Mucosa of descending colon (tissue), 3 donors: Measurements from ENCODE around the gene EPB41L3. TPM values are rescaled to one million over a fixed set of nuclear protein-coding genes. Genes with fewer than 3 reads are reported as not detected.

ENCODE experiments used
- ATAC-seq: fragments of 200-7000 bp; cut with Tn5 transposase; one replicate; pipeline ENCODE4 v1.9.1; 2020; ENCODE audit warnings: mild to moderate bottlenecking, moderate library complexity
- DNase-seq, 3 donors: peaks; one replicate each; pipeline ENCODE4 v3.0.0-alpha.2; 2020
- H3K36me3 ChIP-seq: fragments of 200-600 bp; one replicate; pipeline ENCODE4 v1.8.0; 2021; ENCODE audit warnings: low read depth, mild to moderate bottlenecking
- H3K4me1 ChIP-seq: fragments of 200-600 bp; one replicate; pipeline ENCODE4 v1.8.0; 2021; ENCODE audit warnings: low read depth, mild to moderate bottlenecking
- H3K4me3 ChIP-seq: fragments of 200-600 bp; one replicate; pipeline ENCODE4 v1.8.0; 2021; ENCODE audit warnings: mild to moderate bottlenecking
- H3K9me3 ChIP-seq: fragments of 200-600 bp; one replicate; pipeline ENCODE4 v1.8.0; 2021; ENCODE audit warnings: mild to moderate bottlenecking
- intact Hi-C, 2 donors: fragments of 100-400 bp; cut with DNase I in 1 of 2; cut with micrococcal nuclease in 1 of 2; formaldehyde crosslinking; loops; one replicate each; pipeline versions ENCODE4 v1.11.0 to v1.11.1; 2022; cut with DNase I, micrococcal nuclease
- total RNA-seq, 3 donors: library from RNA; stranded (reverse); fragmentation: NEBNext Ultra II Directional in 2 of 3; extraction: Animal tissue kit (Norgen Biotek cat#: 25700) in 2 of 3; gene quantifications; one replicate each; pipeline versions ENCODE4 v1.2.1 to v1.2.4, GENCODE V29; 2021 to 2023
- TF ChIP-seq, protein P1 (sequence below): fragments of 200-600 bp; IDR thresholded peaks from one replicate; pipeline ENCODE4 v1.8.0; 2022; ENCODE audit warnings: antibody characterized with exemption, mild to moderate bottlenecking
- donor health status: DM: no; HTN: no; CAD: no; lungs with moderate emphysema.
- donor health status: DM: no; HTN: no; CAD: no.
- donor health status: DM: no; HTN: yes; CAD: no.

The EPB41L3 gene
- total RNA-seq, 3 donors from 2014 or later = 83.3 to 98.9 (median 97.3) TPM

DNA sequence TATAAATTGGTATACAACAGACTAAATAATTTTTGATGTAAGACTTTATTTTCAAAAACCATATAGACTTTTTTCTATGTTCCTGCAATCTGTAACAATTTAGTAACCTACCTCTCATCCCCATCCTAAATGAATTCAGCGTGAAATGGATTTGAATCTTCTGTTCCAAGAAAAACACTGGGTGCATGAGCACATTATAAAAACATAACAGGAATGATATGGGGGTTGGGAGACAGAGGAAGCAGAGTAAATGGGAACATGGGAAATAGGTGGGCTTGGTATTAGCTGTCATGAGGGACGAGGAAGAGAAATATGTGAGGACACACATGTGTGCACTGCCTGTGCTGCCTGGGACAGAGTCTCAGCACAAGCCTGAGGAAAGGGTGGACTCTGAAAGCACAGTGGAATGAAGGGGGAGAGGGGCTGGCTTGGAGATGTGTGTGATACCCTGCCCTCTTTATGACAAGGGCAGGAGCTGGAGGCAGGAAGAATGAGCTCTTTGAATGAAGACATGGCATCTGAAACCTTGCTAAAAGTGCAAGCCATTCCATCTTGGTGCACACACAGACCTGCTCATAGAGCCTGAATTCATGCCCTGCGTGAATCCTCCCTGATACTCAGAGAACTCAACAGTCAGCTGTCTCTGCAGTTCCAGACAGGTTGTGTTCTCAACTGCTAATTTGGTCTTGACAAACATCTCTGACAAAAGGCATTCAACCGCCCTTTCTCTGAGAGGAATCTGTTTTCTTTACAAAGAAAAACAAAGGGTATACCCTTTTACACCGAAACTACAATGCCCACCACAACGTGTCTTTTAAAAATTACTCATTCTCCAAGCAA is 66.6 kb downstream of the EPB41L3 start:
- H3K4me3 ChIP-seq = no peak overlapping the region
- H3K4me1 ChIP-seq = no peaks in the 10 kb centered on the region
- H3K9me3 ChIP-seq = no peaks in the 10 kb centered on the region
- no peak for DNase-seq
- intact Hi-C loops = no loop called here
- TF ChIP-seq, protein P1, sequence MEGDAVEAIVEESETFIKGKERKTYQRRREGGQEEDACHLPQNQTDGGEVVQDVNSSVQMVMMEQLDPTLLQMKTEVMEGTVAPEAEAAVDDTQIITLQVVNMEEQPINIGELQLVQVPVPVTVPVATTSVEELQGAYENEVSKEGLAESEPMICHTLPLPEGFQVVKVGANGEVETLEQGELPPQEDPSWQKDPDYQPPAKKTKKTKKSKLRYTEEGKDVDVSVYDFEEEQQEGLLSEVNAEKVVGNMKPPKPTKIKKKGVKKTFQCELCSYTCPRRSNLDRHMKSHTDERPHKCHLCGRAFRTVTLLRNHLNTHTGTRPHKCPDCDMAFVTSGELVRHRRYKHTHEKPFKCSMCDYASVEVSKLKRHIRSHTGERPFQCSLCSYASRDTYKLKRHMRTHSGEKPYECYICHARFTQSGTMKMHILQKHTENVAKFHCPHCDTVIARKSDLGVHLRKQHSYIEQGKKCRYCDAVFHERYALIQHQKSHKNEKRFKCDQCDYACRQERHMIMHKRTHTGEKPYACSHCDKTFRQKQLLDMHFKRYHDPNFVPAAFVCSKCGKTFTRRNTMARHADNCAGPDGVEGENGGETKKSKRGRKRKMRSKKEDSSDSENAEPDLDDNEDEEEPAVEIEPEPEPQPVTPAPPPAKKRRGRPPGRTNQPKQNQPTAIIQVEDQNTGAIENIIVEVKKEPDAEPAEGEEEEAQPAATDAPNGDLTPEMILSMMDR = no peak
- no peak for ATAC-seq
- no peaks in the 10 kb centered on the region for H3K36me3 ChIP-seq

DNA sequence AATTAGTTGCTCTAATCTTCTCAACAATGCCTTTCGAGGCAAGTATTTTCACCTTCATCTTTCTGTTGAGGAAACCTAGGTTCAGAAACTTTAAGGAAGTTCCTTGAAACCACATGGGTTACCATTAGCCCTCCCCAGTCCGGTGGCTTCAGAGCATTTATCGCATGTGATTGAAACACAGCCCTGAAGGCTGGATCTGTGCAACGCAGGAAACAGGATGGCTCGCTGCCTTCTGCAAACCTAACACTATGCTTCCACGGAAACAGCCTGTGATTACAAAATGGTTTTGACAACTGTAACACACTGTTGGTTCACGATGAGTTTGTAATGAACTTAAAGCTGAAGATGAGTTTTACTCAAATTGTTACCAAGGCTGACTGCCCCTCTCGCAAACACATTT is 68.5 kb downstream of the EPB41L3 start:
- Histone ChIP-seq H3K36me3 (no peaks in the 10 kb centered on the region), H3K9me3 (no peaks in the 10 kb centered on the region), H3K4me3 (no peak overlapping the region), H3K4me1 (no peaks in the 10 kb centered on the region)
- TF ChIP-seq, protein P1 = no peak
- DNase-seq (peak in 1 of 3 donors; percentile 10), ATAC-seq (peak; percentile 15)
- intact Hi-C loops = no loop called here

DNA sequence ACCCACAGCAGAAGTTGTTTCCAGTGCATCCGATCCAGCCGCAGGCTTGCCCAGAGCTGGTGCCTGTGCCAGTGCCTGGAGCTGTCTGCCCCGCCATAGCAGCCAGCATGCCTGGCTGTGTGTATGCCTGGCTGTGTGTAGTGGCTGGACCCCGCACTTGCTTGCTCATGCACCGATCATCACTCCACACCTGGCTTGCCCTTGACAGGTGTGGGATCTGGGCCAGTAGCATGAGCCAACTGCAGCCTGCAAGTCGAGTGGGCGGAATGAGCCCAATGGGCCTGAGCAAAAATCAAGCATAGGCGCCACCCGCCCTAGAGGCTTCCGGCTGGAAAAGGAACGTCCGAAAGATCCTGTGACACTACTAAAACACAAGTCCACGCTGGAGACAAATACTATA is 74.5 kb downstream of the EPB41L3 start:
- no peak for DNase-seq
- intact Hi-C loops = no loop called here
- Histone ChIP-seq H3K36me3 (no peaks in the 10 kb centered on the region), H3K4me3 (no peak overlapping the region), H3K4me1 (no peaks in the 10 kb centered on the region), H3K9me3 (no peaks in the 10 kb centered on the region)
- no peak for ATAC-seq
- TF ChIP-seq, protein P1 = no peak

DNA sequence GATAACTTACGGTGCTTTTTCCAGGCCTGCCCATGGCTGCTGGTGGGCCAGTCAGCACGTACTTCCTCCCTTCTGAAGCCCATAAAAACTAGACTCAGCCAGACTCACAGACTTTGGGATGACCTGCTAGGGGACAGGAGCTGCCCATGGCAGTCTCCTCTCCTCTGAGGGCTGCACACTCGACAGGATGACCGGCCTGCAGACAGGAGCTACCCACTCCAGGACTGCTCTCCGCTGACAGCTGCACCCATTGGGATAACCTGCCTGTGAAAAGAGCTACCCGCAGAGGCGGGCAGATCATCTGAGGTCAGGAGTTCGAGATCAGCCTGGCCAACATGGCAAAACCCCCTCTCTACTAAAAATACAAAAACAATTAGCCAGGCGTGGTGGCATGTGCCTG is 75.4 kb downstream of the EPB41L3 start:
- Histone ChIP-seq H3K36me3 (no peaks in the 10 kb centered on the region), H3K4me1 (no peaks in the 10 kb centered on the region), H3K9me3 (no peaks in the 10 kb centered on the region), H3K4me3 (no peak overlapping the region)
- no peak for ATAC-seq
- intact Hi-C loops = no loop called here
- TF ChIP-seq, protein P1 = no peak
- no peak for DNase-seq

DNA sequence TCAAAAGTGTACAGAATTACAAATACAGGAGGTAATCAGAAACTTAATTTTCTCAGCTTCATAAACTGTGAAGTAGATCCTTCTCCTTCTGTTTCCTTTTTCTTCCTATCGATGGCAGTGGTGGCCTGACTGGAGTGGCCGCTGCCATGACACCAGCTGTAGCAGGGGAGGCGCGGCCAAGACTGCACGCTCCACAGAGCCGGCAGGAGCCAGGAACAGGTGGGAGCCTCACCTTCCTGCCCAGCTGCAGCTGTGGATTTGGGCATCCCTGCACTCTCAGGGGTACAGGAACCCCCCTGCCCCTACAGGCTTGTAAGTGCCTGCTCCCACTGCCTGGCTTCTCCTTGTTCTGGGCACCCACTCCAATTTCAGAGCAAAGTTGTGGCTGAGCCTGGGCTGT is 76.1 kb downstream of the EPB41L3 start:
- Histone ChIP-seq H3K4me3 (no peak overlapping the region), H3K4me1 (no peaks in the 10 kb centered on the region), H3K9me3 (no peaks in the 10 kb centered on the region), H3K36me3 (no peaks in the 10 kb centered on the region)
- TF ChIP-seq, protein P1 = no peak
- no peak for DNase-seq
- ATAC-seq = no peak
- intact Hi-C loops = no loop called here
